ENCODE data around the gene PC. TPM values are rescaled to one million over a fixed set of nuclear protein-coding genes. Genes with fewer than 3 reads are reported as not detected.

PC gene
- polyA plus RNA-seq, 1 of the 3 experiments (the other 2 are of a cell fraction): 9.7 TPM

GRCh38 chr11:66860449-66860831 lies 97.7 kb downstream of the PC start:
- Histone ChIP-seq H2AFZ (ENCODE audit: low read depth) (no peak overlapping the region), H3K9ac (no peak overlapping the region), H3F3A (replicated peaks; ENCODE audit: insufficient read depth) (no peaks in the 10 kb centered on the region), H3K79me2 (ENCODE audit: insufficient read depth) (peaks cover 14% of the 10 kb centered on the region), H3K4me3 (ENCODE audit: low read depth in 2 of 2, low read length in 1 of 2) (no peak overlapping the region), H3K4me2 (no peak overlapping the region), H3K9me3 (no peaks in the 10 kb centered on the region), H3K27ac (ENCODE audit: low read depth in 2 of 2, low read length in 1 of 2) (no peak overlapping the region), H3K36me3 (replicated peaks in 1 of 2; ENCODE audit: control insufficient read depth in 1 of 2, insufficient read depth in 2 of 2, low read length in 1 of 2) (peaks cover 0 to 2% of the 10 kb centered on the region in 2 experiments), H3K27me3 (ENCODE audit: insufficient read depth) (no peaks in the 10 kb centered on the region), H4K20me1 (ENCODE audit: insufficient read depth) (no peaks in the 10 kb centered on the region), H3K4me1 (ENCODE audit: control insufficient read depth in 1 of 2, insufficient read depth in 2 of 2, low read depth in 1 of 2, low read length in 1 of 2) (peaks cover 0 to 10% of the 10 kb centered on the region in 2 experiments; a peak in 2 of 4 replicates), H3K9me2 (no peaks in the 10 kb centered on the region)
- DNase-seq: no peak
- ChIA-PET POLR2A (no interaction called here), CTCF (no interaction called here)
- 95% methylated on average over 12 of the region's 18 CpGs for WGBS (ENCODE audit: low lambda C conversion rate)
- TF ChIP-seq ELF1 (IDR thresholded peaks at IDR 0.05): no peak
- TF ChIP-seq GATA2 (CRISPR knock-in tag; IDR thresholded peaks at IDR 0.05): no peak
- no peak for TF ChIP-seq RCOR1 (IDR thresholded peaks at IDR 0.05; ENCODE audit: low read length)
- no peak for TF ChIP-seq NRF1 (IDR thresholded peaks at IDR 0.05; ENCODE audit: low read depth, low read length)
- TF ChIP-seq RAD21 (IDR thresholded peaks at IDR 0.05; ENCODE audit: low read length): no peak

- H3K9me3 ChIP-seq: no peaks in the 10 kb centered on the region
- POLR2A ChIA-PET: no interaction called here
- peaks cover 0 to 2% of the 10 kb centered on the region in 2 experiments for H3K36me3 ChIP-seq (replicated peaks in 1 of 2; ENCODE audit: control insufficient read depth in 1 of 2, insufficient read depth in 2 of 2, low read length in 1 of 2)
- no peaks in the 10 kb centered on the region for H3F3A ChIP-seq (replicated peaks; ENCODE audit: insufficient read depth)
- no peak overlapping the region for H3K4me3 ChIP-seq (ENCODE audit: low read depth in 2 of 2, low read length in 1 of 2)
- H3K4me1 ChIP-seq (ENCODE audit: control insufficient read depth in 1 of 2, insufficient read depth in 2 of 2, low read depth in 1 of 2, low read length in 1 of 2): peaks cover 0 to 10% of the 10 kb centered on the region in 2 experiments; a peak in 2 of 4 replicates
- TF ChIP-seq CTCF (IDR thresholded peaks at IDR 0.05): no peak
- TF ChIP-seq SIN3A (IDR thresholded peaks at IDR 0.05; ENCODE audit: borderline replicate concordance, low read depth, low read length): no peak
- no peak for TF ChIP-seq RXRA (IDR thresholded peaks at IDR 0.05; ENCODE audit: borderline replicate concordance, low read depth)
- no peak for TF ChIP-seq TCF12 (IDR thresholded peaks at IDR 0.05)
- no peak overlapping the region for H3K4me2 ChIP-seq
- CTCF ChIA-PET: no interaction called here
- no peaks in the 10 kb centered on the region for H3K27me3 ChIP-seq (ENCODE audit: insufficient read depth)
- no peaks in the 10 kb centered on the region for H3K9me2 ChIP-seq
- peaks cover 14% of the 10 kb centered on the region for H3K79me2 ChIP-seq (ENCODE audit: insufficient read depth)
- 92% methylated on average over 19 of the region's 41 CpGs for WGBS (ENCODE audit: low lambda C conversion rate)
- DNase-seq: no peak
- H3K9ac ChIP-seq: no peak overlapping the region
- H2AFZ ChIP-seq (ENCODE audit: low read depth): no peak overlapping the region
- no peaks in the 10 kb centered on the region for H4K20me1 ChIP-seq (ENCODE audit: insufficient read depth)
- H3K27ac ChIP-seq (ENCODE audit: low read depth in 2 of 2, low read length in 1 of 2): no peak overlapping the region
Measured at GRCh38 chr11:66859686-66860448, 98.3 kb downstream of the PC start.

All from SK-N-SH (cell line).